ENCODE measurements around the gene TAF1L. TPM values are rescaled to one million over a fixed set of nuclear protein-coding genes. Genes with fewer than 3 reads are reported as not detected.
"Not testable (repeated sequence)": the region's sequence is repeated elsewhere in the genome, so short reads cannot be mapped to it uniquely, and the experiment has no call there.

Gene TAF1L
- total and polyA plus RNA-seq, 11 donors = 0.07 TPM; not detected in 10

GRCh38 chr9:32603914-32604852 is 31.3 kb downstream of the TAF1L start:
- WGBS, 4 donors = 70 to 73% (median 71%) methylated on average over 12 of the region's 12 CpGs
- Histone ChIP-seq H3K4me3 (no peak overlapping the region), H3K27ac (no peak overlapping the region), H3K9me3 (peaks cover 0 to 7% (median 0%) of the 10 kb centered on the region in 12 donors), H3K27me3 (peaks cover 0 to 6% (median 0%) of the 10 kb centered on the region in 9 donors), H3K4me1 (peaks cover 0 to 8% (median 0%) of the 10 kb centered on the region in 12 donors), H3K36me3 (no peaks in the 10 kb centered on the region)
- DNase-seq = no peak
- intact Hi-C loops (cut with DNase I) = no loop called here
- no peak for ATAC-seq
- TF ChIP-seq CTCF (IDR thresholded peaks at IDR 0.05) (no peak), POLR2A (IDR thresholded peaks at IDR 0.05) (no peak)

- H3K4me3 ChIP-seq; H3K27me3 ChIP-seq; H3K9me3 ChIP-seq; intact Hi-C loops (cut with DNase I); H3K36me3 ChIP-seq; DNase-seq; H3K4me1 ChIP-seq; H3K27ac ChIP-seq; ATAC-seq: not testable (repeated sequence)
- 57 to 71% (median 66%) methylated on average over 3 of the region's 3 CpGs for WGBS, 4 donors
Measured at GRCh38 chr9:32599021-32599420, 36.4 kb downstream of the TAF1L start.

- peaks cover 0 to 3% (median 0%) of the 10 kb centered on the region in 12 donors for H3K9me3 ChIP-seq
- DNase-seq = no peak
- intact Hi-C loops (cut with DNase I) = no loop called here
- no peak for ATAC-seq
- H3K4me1 ChIP-seq = peaks cover 0 to 6% (median 0%) of the 10 kb centered on the region in 12 donors
- H3K27me3 ChIP-seq = no peaks in the 10 kb centered on the region
- TF ChIP-seq POLR2A (IDR thresholded peaks at IDR 0.05) = no peak
- TF ChIP-seq CTCF (IDR thresholded peaks at IDR 0.05) = no peak
- H3K27ac ChIP-seq = no peak overlapping the region
- no peak overlapping the region for H3K4me3 ChIP-seq
- no peaks in the 10 kb centered on the region for H3K36me3 ChIP-seq
Measured at GRCh38 chr9:32596936-32597335, 38.5 kb downstream of the TAF1L start.

- intact Hi-C loops (cut with DNase I) = no loop called here
- 68 to 71% (median 69%) methylated on average over 4 of the region's 4 CpGs for WGBS, 4 donors
- TF ChIP-seq POLR2A (IDR thresholded peaks at IDR 0.05) = no peak
- TF ChIP-seq CTCF (IDR thresholded peaks at IDR 0.05) = no peak
Measured at GRCh38 chr9:32596096-32596865, 39.2 kb downstream of the TAF1L start.

More at GRCh38 chr9:32596096-32596865, 39.2 kb downstream of the TAF1L start:
- Histone ChIP-seq H3K27ac (no peak overlapping the region), H3K27me3 (no peaks in the 10 kb centered on the region), H3K4me1 (peaks cover 0 to 6% (median 0%) of the 10 kb centered on the region in 12 donors), H3K36me3 (no peaks in the 10 kb centered on the region), H3K9me3 (peaks cover 0 to 3% (median 0%) of the 10 kb centered on the region in 12 donors), H3K4me3 (no peak overlapping the region)
- no peak for DNase-seq
- ATAC-seq = no peak

Measured in heart left ventricle (tissue), 16 donors.